A204.1 (cell line): Measurements from ENCODE around the gene OXCT2.

ENCODE experiments used
- FAIRE-seq: peaks from 2 replicates; lab custom pipeline; 2012; peaks lifted over from hg19 to GRCh38; lab: Jason Lieb, UNC

Gene OXCT2

DNA sequence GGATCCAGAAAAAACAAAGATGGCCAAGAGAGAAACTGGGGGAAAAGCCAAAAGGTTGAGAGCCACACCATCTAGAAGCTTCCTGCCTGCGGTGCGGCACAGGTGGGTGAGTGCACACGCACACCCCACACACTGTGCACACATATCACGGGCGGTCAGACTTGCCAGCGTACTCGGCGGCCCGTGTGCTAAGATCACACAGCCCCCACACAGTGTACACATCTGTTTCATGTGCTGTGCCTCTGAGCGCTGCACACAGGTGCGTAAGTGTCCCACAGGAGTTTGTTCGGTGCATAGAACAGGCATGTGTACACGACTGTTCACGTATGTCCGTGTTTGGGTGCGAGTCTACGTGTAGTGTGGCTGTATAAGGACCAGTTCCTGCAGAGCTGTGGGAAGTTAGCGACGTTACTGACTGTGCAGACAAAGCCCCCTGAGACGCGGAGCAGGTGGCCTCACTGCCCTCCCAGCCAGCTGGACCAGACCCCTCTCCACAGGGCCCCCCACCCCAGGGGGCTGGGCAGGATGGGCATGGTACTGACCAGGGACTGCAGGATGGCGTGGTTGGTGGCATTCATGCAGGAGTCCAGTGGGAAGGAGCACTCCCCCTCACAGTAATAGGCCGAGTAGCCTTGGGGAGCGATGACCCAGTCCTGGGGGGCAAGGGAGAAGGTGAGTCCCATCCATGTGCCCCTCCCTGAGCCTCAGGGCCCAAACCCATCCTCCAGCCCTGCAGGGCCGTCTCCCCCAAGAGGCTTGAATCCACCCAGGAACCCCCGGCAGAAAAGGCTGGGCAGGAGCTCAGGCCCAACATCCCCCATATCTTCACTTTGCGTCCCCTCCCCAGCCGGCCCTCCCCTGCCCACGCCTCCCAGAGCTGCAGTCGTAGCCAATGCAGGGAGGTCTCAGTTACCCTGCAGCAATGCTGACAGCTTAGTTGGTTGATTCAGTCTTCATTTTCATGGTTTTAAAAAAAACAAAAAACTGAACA, 8.3 kb downstream of the OXCT2 start:
- no peak for FAIRE-seq

DNA sequence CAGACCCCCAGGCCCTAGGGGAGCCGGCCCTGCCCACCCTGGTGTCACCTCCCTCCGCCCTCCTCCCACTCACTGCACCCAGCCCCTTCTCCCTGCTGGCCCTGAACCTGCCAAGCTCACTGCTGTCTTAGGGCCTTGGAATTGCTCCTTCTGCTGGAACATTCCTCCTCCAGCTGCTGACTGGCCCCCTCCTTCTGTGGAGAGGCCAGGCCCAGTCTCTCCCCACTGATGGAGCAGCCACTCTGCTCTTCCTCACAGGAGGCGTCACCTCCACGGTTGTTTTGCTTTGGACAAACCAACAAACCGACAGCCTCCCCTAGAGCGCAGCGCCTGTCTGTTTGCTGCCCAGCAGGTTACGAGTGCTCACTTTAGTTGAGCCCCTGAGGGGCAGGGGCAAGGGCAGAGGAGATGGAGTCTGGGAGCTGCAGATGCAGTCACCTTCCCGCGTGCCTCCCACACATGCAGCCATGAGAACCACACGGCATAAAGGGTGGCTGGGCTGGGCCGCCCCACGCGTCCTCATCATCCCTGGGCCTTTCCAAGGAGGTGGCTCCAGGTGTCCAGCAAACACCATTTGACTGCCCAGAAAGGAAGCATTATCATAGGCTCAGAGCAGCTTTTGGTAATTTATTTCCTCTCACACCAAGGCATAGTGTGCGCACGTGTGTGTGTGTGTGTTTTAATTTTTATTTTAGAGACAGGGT, 9.4 kb downstream of the OXCT2 start:
- no peak for FAIRE-seq

DNA sequence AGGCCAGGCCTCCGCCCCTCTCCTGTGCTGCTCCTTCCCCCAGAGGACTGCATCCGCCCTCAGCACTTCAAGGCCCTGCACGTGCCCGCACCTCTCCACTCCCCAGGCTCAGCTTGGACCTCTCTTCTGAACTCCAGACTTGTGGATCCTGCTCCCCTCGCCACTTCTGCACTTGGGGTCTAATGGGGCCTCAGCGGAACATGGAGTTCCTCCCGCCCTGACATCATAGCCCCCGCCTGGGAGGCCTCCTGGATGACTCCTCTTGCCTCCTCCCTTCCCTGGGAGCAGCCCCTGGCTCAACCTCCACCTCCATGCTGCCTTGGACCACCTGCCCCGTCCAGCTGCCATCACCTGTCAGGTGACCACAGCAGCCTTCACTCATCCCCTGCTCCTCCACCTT, 10.1 kb downstream of the OXCT2 start:
- FAIRE-seq: no peak

DNA sequence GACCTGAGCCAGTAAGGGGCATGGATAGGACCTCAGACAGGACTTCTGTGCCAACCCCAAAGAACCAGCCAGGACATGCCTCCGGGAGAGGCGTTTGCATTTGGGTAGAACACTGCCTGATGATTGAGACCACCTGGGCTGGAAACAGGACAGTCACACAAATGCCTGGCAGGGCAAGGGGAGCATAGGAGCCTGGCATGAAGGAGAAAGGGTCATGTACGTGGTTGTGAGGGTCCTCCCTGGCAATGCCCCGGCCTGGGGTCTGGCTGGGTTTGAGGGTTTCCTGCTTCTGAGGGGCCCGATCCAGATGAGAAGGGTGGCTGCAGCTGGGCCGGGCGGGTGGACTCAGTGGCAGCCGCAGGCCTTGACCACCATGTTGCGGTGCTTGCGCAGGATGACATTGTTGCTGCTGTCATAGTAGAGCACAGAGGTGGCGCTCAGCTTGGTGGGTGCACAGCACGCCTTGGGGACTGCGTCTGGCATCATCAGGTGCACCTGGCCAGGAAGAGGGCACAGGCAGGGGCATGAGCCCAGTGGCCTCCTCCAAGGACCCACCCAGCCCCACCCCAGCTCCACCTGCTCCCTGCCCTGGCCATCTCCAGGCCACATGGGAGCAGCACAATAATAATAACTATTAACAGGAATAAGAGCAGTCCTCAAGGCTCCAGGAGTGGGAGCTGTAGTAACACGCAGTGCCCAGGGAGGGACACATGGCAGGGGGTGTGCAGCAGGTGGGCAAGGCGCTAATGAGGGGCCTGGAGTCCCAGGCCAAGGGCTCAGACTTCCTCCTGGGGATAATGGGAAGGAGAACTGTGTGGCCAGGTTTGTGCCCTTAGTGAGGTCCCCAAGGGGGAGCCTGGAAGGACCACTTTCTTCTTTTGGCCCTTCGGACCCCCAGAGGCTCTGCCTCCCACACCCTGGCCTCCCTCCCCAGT, 10.8 kb downstream of the OXCT2 start:
- FAIRE-seq: no peak

DNA sequence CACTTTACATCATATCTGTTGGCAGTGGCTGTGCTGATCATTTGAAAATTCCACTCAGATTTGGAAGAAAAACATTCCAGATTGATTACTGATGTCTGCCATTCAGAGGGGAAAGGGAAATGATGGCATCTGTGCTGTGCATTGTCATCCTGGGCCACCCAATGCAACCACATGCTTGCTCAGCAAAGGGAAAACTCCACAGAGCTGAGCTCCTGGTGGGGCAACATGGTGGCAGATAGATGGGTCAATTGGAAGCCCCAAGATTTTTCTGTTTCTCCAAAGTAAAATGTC, 11.8 kb downstream of the OXCT2 start:
- no peak for FAIRE-seq

DNA sequence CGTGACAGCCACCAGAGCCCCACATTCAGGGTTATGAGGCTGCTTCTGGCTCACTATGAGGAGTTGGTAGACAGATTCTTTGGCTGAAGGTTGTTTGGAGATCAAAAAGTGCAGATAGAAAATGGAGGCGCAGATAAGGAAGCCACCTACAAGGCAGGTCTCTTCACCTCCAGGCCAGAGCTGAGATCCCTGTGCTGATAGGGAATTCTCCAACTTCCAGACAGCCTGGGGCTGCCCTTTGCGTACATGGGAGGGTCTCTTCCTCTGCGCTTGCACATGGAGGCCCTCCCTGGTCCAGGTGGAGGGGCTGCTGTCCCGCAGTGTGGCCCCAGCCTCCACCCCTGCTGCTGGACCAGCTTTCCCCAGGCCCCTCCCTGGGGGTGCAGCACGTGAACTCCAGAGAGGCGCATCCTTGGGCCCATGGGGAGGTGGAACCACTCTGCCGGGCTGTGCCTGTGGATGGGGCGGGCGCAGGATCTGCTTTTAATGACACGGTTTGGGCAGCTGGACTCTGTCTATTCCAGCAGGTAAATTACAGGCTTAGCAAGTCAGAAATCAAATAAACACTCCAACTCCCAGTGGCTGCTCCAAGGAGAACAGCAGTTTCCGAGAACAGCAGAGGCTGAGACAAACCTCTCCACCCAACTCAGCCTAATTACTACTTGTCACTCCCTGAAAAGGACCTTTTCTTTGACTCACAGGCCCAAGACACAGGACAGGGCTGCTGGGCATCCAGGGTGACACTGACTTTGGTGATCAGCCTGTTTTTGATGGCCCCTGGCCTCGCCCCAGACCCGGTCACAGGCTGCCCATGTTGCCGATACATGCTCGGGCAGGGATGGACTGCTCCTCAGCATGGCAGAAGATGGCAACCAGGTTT, 12.4 kb downstream of the OXCT2 start:
- no peak for FAIRE-seq

DNA sequence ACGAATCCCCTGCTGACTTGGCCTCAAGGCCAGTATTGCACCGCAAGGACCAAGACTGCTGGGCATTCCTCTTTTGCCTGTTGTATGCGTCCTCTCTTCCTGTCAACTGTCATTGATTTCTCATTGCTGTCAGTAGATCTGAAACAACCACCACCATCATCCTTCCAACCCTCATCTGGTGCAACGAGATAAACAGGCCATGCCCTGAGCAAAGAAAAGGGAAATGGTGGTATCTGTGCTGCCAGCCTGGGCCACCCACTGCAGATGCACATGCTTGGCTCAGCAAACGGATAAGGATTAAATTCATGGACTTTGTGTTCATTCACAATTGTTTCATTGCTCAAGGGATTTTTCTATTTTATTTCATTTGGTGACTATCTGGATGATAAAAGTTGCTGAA, 13.6 kb downstream of the OXCT2 start:
- FAIRE-seq: no peak

DNA sequence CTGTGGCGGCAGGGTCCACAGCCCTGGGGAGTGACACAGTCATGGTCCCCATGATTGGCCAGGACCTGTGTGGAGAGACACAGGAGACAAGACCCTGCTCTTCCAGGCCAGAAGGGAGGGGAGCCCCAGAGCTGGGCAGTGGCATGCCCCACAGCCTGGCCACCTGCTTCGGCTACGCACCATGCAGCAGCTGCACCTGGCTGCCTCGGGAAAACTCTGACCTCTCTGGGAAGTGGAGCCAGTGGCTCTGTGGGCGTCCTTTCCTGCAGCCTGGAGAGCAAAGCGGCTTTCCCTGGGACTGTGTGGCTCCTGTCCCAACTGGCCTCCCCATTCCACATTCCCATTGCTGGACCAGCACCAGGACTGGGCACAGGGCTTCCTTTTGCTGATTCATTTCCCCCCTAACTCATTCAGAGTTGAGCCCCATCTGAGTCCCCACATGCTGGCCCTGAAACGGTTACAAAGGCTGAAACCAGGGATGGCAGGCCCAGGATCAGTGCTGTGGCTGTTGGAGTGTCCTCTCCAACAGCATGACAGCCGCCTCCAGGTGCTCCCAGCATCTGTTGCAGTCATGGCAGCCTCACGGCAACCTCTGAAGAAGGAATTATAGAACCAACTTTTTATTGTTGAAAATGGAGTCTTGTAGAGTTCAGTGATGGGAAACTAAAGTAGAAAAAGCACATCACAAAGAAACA, 15.0 kb downstream of the OXCT2 start:
- no peak for FAIRE-seq

DNA sequence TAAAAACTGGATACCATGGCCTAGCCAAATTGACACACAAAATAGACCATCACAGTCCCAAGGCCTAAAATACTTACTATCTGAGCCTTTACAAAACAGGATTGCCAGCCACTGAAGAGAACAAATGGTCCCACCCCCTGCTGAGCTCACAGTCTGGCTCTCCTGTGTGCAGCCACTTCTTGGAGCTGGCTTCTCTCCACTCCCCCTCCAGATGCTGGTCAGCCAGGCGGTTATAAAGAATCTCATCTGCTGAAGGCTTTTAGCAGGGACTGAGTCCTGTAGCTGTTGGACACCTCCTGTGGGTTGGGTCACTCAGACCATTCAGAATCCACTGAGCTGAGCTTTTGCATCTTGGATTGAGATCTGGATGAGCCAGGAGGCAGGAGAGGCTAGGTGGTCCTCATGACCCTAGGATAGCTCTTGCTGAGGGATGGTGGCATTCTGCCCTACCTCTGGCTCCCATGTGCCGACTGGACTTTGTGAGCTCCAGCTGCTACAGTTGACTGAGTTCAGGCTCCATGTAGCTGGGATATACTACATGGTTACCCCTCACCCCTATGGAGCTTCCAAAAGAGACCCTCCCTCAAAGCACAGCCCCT, 16.1 kb downstream of the OXCT2 start:
- FAIRE-seq: no peak

DNA sequence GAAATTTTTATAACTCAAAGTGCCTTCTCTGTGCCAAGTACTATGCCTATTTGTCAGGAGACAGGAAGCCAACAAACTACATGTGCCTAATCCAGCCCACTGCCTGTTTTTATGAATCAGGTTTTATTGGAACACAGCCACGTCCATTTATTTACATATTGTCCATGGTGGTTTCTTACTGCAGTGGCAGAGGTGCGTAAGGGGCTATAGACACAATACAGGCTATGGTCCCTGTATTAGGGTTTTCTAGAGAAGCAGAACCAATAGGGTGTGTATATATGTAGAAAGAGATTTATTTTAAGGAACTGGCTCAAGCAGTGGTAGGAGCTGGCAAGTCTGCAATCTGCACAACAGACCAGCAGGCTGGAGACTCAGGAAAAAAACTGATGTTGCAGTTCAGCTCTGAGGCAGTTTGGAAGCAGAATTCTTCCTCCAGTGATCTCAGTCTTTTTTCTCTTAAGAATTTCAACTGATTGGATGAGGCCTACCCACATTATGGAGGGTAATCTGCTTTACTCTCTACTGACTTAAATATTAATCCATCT, 17.1 kb downstream of the OXCT2 start:
- FAIRE-seq: no peak

DNA sequence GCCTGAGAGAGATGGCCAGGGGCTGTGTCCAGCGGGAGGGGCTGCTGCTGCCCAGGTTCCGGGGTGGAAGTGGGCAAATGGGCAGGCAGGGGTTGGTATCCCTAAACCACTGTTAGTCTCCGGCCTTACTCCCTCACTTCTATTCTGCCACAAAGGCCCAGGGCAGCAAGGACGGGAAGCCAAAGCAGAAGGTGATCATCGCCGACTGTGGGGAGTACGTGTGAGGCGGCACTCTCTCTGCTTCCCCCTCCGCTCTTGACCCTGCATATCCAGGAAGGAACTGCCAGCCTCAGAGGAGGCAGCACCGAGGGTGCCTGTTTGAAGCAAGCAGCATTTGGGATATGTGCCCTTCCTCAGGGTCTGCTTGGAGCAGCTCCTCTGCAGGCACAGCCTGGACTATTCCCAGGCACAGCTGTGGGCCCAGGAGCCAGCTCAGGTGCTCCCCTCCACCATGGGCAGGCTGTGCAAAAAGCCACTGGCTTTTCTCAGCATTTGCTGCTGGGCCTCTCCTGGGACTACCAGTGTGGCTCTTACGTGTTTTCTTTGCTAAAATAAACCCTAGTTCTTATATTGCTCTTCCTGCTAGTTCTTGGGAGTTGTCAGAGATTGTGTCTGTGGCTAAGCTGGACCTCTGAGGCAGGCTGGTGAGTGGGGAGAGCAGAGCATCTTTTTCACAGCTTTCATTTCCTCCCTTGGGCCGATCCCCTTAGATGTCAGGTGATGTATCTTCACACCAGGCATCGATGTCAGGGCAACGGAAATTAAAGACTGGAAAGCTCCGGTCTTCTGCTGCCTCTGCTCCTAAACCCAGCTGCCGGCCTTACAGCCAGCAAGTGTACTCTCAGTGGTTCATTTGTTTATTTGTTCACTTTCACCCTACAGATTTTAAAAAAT, 17.8 kb downstream of the OXCT2 start:
- FAIRE-seq: no peak

DNA sequence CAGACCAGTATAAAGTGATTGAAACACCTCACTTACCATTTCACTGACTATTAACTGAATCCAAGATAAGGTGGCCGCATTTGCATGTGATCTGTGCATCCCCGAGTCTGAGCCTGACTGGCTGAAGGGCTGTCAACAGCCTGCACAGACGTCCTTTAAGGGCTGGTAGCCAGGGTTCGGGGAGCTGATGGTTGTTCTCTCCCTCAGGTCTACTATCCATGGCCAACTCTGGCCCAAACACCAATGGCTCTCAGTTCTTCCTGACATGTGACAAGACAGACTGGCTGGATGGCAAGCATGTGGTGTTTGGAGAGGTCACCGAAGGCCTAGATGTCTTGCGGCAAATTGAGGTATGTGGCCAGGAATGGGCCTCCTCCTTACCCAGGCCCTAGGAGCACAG, 18.4 kb downstream of the OXCT2 start:
- FAIRE-seq: no peak

DNA sequence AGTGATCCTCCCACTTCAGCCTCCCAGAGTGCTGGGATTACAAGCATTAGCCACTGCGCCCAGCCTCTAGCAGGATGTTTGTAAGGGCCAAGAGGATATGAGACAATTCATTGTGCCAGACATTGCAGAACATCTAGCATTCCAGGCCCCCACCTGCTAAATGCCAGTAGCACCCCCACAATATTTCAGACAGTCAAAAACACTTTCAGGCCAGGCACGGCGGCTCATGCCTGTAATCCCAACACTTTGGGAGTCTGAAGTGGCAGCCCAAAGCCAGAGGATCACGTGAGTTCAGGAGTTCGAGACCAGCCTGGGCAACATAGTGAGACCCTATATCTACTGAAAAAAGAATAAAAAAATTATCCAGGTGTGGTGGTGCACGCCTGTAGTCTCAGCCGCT, 19.6 kb downstream of the OXCT2 start:
- FAIRE-seq: no peak

DNA sequence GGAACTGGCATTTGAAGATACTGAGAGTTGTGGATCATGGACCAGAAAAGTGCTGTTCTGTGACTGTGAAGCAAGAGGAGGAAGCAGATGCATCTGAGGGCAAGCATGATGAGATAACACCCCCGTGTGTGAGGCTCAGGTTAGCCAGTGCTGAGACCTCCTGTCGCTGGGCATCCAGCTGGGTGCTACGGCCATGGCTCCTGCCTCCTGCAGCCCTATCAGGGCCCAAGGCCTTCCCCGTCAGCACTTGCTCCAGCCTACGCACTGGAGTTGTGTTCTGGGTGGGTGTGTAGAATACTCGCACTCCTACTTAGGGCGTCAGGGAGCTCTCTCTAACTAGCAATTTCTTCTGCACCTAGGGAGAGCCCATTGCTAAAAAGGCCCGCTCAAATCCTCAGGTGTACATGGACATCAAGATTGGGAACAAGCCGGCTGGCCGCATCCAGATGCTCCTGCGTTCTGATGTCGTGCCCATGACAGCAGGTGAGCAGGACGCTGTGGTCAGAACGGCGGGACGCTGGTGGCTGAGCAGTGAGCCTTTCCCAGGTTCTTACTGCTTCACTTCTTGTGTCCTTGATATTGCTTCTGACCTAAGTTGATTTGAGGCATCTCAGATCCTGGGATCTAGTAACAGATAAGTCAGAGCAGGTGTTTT, 26.0 kb downstream of the OXCT2 start:
- FAIRE-seq: no peak

DNA sequence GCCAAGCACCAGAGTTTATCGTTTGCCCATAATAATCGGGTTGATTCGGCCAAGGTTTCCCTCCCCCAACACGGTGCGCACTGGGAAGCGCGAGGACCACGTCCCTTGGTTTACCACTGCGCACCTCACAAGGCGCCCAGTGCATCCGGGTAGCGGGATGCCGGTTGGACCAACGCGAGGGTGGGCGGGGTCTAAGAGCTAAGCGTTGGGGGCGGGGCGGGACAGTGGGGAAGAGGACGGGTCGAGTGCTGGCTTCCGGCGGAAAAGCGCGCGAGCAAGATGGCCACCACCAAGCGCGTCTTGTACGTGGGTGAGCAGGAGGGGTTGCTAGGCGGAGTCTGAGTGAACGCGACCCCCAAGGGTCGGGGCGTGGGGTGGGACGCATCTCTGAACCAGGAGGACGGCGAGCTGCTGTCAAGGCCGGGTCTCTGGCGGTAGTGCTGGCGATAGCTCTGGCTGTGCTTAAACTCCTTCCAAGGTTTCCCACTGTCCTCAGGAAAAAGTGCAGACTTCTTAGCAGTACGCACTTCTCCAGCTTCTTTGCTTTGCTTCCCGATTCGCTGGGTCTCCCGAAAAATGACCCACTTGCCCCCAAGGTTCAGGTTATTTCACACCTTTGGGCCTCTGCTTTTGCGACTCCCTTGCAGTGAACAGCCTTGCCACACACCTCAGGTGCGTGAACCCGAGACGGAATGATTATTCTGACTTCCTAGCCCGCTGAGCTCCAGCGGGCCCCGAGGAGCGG, 32.4 kb downstream of the OXCT2 start, which contains the start of gene PPIE:
Gene PPIE, plus strand, starts transcription at position 261 of the 745 bp plus-strand sequence. Its CDS starts 19 bp downstream, at position 280.
- FAIRE-seq: no peak

DNA sequence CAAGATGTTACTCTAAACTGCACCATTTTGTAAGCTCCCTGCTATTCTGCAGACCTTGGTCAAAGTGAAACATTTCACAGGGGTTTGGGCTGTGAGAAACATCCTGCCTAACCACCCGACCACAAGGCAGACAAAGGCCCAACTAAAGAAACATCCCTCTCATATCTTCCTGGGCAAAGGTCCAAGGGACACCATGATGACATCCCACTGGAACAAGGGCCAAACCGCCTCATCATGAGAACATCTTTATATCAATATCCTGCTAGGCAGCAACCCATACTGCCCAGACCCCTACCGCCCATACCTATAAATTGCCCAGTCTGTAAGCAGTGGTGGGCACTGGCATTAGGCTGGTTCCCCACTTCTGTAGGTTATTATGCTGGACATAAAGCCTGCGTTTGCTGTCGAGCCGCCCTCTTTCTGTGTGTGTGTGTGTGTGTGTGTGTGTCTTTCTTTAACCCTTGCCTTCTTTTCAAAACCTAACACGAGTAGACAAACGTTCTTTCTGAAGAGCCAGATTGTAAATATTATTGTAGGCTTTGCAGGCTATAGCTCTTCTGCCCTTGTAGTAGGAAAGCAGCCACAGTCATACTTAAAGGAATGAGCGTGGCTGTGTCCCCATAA, 33.5 kb downstream of the OXCT2 start:
- FAIRE-seq: no peak

DNA sequence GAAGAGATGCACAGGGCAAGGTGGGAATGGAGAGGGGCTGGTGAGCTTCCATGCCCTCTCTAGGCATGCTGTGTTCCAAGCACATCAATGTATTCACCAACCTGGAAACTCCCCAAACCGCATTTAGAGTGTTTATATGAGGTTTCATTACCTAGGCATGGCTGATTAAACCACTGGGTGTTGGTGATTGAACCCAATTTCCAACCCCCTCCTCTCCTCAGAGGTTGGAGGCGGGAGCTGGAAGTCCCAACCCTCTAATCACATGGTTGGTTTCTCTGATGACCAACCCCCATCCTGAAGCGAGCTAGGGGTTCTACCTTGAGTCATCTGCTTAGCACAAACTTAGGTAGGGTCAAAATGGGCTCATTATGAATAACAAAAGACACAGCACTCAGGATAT, 35.4 kb downstream of the OXCT2 start:
- no peak for FAIRE-seq
